CD4-positive, alpha-beta T cell treated with Interleukin-4 for 4 hours (primary cell): ENCODE results near the gene IMP4.

Source experiments
- DNase-seq: peaks from one replicate; pipeline ENCODE4 v3.0.0-alpha.2; 2020

IMP4 gene

GRCh38 chr2:130336877-130337734, 5.6 kb upstream of the IMP4 start:
- peak; percentile 20 for DNase-seq

- no peak for DNase-seq
Observed at GRCh38 chr2:130337735-130338325, 4.9 kb upstream of the IMP4 start.

- DNase-seq: no peak
Observed at GRCh38 chr2:130338793-130339345, 3.8 kb upstream of the IMP4 start.

- DNase-seq: no peak
Observed at GRCh38 chr2:130339885-130340745, 2.6 kb upstream of the IMP4 start.

GRCh38 chr2:130341562-130342019, 1.1 kb upstream of the IMP4 start:
- peak; percentile 15 for DNase-seq

GRCh38 chr2:130342020-130342532, 621 bp upstream of the IMP4 start:
- peak; percentile 92 for DNase-seq

GRCh38 chr2:130344578-130344977, 1.9 kb downstream of the IMP4 start:
- no peak for DNase-seq

GRCh38 chr2:130345091-130345490, 2.4 kb downstream of the IMP4 start:
- DNase-seq: no peak

GRCh38 chr2:130345611-130346010, 2.9 kb downstream of the IMP4 start:
- no peak for DNase-seq

- DNase-seq: no peak
Observed at GRCh38 chr2:130346041-130346740, 3.5 kb downstream of the IMP4 start.

GRCh38 chr2:130346741-130347066, 4.0 kb downstream of the IMP4 start:
- DNase-seq: no peak

- no peak for DNase-seq
Observed at GRCh38 chr2:130347220-130347925, 4.7 kb downstream of the IMP4 start.

- no peak for DNase-seq
Observed at GRCh38 chr2:130349174-130349573, 6.5 kb downstream of the IMP4 start.

GRCh38 chr2:130351711-130352110, 9.0 kb downstream of the IMP4 start:
- no peak for DNase-seq

- no peak for DNase-seq
Observed at GRCh38 chr2:130352237-130352636, 9.5 kb downstream of the IMP4 start.

GRCh38 chr2:130353291-130354138, 10.8 kb downstream of the IMP4 start:
- DNase-seq: no peak

- no peak for DNase-seq
Observed at GRCh38 chr2:130354139-130354428, 11.4 kb downstream of the IMP4 start.

- DNase-seq: no peak
Observed at GRCh38 chr2:130355172-130355577, 12.5 kb downstream of the IMP4 start.

- DNase-seq: peak; percentile 44
Observed at GRCh38 chr2:130355578-130356431, 13.1 kb downstream of the IMP4 start, which contains the start of gene PTPN18. Gene PTPN18 (plus strand): TSS chr2:130356056. CDS start chr2:130356108, 52 bp downstream.

GRCh38 chr2:130357864-130358263, 15.2 kb downstream of the IMP4 start:
- DNase-seq: no peak
